ENCODE data around the gene ZNF512.
"Not testable (repeated sequence)": the region's sequence is repeated elsewhere in the genome, so short reads cannot be mapped to it uniquely, and the experiment has no call there.

Gene ZNF512

DNA sequence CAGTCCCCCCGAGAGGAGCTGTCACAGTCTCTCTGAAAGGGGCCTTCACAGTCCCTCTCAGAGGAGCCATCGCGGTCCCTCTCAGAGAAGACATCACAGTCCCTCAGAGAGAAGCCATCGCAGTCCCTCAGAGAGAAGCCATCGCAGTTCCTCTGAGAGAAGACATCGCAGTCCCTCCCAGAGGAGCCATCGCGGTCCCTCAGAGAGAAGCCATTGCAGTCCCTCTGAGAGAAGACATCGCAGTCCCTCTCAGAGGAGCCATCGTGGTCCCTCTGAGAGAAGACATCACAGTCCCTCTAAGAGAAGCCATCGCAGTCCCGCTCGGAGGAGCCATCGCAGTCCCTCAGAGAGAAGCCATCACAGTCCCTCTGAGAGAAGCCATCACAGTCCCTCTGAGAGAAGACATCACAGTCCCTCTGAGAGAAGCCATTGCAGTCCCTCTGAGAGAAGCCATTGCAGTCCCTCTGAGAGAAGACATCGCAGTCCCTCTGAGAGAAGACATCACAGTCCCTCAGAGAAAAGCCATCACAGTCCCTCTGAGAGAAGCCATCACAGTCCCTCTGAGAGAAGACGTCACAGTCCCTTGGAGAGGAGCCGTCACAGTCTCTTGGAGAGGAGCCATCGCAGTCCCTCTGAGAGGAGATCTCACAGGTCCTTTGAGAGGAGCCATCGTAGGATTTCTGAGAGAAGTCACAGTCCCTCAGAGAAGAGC lies 1.3 kb upstream of the ZNF512 start:
- FAIRE-seq = no peak

GRCh38 chr2:27582129-27582694 lies 630 bp upstream of the ZNF512 start:
- DNase-seq (ENCODE audit: insufficient read length, low spot score) (no peak), FAIRE-seq (no peak)

More for the DNA sequence above, 1.3 kb upstream of the ZNF512 start:
- no peak for DNase-seq (ENCODE audit: insufficient read length, low spot score)

- no peak for FAIRE-seq
These were observed 611 bp downstream of the ZNF512 start for GRCh38 chr2:27583390-27583915.

DNA sequence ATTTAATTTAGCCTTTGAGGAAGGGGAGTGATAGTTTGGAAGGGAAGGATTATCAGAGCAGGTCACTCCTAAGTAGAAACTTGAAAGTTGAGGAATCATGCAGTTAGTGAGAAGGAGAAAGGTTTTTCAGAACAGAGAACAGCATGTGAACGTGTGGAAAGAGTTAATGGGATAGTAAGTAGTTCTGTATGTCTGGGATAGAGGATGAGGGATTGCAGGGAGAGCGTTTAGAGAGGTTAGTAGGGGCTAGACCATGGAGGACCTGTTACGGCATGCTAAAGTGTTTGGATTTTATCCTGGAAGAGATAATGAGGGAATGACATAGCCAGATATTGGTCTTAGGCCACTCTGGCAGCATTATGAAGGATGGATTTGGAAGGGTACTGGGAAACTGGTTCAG lies 1.8 kb downstream of the ZNF512 start:
- FAIRE-seq (no peak), DNase-seq (ENCODE audit: insufficient read length, low spot score) (no peak)

More at GRCh38 chr2:27583390-27583915, 611 bp downstream of the ZNF512 start:
- no peak for DNase-seq (ENCODE audit: insufficient read length, low spot score)

DNA sequence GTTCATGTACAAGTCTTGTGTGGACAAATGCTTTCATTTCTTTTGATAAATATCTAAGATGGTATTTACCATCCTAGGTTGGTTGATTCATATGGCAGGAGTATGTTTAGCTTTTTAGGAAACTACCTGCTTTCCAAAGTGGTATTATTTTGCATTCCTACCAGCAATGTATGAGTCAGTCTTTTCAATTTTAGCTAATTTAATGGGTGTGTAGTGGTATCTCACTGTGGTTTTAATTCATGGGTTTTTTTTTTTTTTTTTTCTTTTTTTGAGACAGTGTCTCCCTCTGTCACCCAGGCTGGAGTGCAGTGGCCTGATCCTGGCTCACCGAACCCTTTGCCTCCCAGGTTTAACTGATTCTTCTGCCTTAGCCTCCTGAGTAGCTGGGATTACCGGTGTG lies 4.2 kb downstream of the ZNF512 start:
- FAIRE-seq (no peak), DNase-seq (ENCODE audit: insufficient read length, low spot score) (no peak)

DNA sequence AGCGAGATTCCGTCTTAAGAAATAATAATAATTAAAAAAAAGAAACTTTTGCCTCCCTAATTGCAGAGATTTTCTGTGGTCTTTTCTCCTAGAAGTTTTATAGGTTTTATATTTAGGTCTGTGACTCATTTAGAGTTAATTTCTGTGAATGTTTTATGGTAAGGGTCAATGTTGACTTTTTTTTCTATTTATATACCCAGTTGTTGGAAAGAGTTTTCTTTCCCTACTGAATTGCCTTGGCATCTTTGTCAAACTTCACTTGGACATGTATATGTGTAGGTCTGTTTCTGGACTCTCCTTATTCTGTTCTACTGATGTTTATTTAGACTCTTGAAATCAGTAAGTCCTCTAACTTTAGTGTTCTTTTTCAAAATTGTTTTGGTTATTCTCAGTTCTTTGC lies 5.5 kb downstream of the ZNF512 start:
- no peak for FAIRE-seq
- no peak for DNase-seq (ENCODE audit: insufficient read length, low spot score)

GRCh38 chr2:27591745-27592144 lies 8.9 kb downstream of the ZNF512 start:
- no peak for FAIRE-seq
- no peak for DNase-seq (ENCODE audit: insufficient read length, low spot score)

GRCh38 chr2:27593240-27593639 lies 10.4 kb downstream of the ZNF512 start:
- FAIRE-seq = no peak

GRCh38 chr2:27594020-27594703 lies 11.3 kb downstream of the ZNF512 start:
- DNase-seq (ENCODE audit: insufficient read length, low spot score); FAIRE-seq: not testable (repeated sequence)

More at GRCh38 chr2:27593240-27593639, 10.4 kb downstream of the ZNF512 start:
- DNase-seq (ENCODE audit: insufficient read length, low spot score) = no peak

- FAIRE-seq; DNase-seq (ENCODE audit: insufficient read length, low spot score): not testable (repeated sequence)
These were observed 12.6 kb downstream of the ZNF512 start for GRCh38 chr2:27595412-27595811.

GRCh38 chr2:27596627-27597026 lies 13.8 kb downstream of the ZNF512 start:
- FAIRE-seq (no peak), DNase-seq (ENCODE audit: insufficient read length, low spot score) (no peak)

DNA sequence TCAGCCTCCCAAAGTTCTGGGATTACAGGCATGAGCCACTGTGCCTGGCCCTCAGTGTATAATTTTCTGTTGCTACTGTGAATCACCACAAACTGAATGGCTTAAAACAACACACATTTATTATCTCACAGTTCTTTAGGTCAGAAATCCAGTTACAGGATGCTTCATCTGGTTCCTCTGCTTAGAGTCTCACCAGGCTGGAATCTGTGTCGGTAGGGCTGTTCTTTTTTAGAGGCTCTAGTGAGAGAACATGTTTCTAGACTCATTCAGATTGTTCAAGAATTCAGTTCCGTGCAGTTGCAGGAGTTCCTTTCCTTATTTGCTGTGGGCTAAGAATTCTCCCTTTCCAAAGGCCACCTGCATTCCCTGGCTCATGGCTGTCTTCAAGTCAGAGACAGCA lies 23.8 kb downstream of the ZNF512 start:
- FAIRE-seq (no peak), DNase-seq (ENCODE audit: insufficient read length, low spot score) (no peak)

DNA sequence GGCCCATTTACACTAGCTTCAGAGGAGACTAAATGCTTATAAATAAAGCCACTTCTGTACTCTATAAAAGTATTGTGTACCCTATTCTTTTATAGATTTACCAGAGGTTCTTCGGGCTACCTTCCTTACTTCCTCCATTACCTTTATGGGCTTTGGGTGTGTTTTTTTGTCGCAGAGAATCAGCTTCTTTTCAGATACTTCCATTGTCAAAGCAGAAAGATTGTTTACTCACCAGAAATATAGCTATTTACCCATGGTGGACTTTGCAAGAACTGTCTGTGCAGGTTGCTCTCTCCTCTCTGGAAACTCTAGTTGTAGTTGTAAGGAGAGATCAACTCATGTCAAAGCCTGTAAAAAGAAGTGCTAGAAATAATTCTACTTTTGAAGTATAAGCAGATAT lies 31.1 kb downstream of the ZNF512 start:
- no peak for FAIRE-seq
- DNase-seq (ENCODE audit: insufficient read length, low spot score) = no peak

GRCh38 chr2:27615316-27615715 lies 32.5 kb downstream of the ZNF512 start:
- FAIRE-seq (no peak), DNase-seq (ENCODE audit: insufficient read length, low spot score) (no peak)

DNA sequence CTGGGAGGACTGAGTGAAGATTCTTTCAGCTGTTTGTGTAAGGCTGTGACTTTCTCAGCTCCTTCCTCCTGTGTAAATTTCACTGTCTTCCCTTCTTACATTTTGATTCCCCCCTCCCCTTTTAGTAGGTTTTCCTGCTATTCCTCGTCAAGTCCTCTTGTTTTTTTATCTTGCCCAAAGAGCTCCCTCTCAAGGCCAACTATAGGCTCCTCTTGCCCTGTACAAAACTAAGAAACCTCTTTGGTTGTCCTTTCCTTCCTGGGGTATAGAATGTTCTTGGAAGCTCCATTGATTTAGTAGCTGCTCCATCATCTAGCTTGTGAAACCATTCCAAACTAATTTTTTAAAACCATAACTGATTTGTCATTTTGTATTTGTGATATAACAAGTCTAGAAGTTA lies 38.7 kb downstream of the ZNF512 start:
- DNase-seq (ENCODE audit: insufficient read length, low spot score) = no peak
- no peak for FAIRE-seq

- DNase-seq (ENCODE audit: insufficient read length, low spot score) = peak; percentile 48
- no peak for FAIRE-seq
These were observed 40.1 kb downstream of the ZNF512 start for GRCh38 chr2:27622921-27623384.

GRCh38 chr2:27624943-27625342 lies 42.1 kb downstream of the ZNF512 start:
- DNase-seq (ENCODE audit: insufficient read length, low spot score) (no peak), FAIRE-seq (no peak)

DNA sequence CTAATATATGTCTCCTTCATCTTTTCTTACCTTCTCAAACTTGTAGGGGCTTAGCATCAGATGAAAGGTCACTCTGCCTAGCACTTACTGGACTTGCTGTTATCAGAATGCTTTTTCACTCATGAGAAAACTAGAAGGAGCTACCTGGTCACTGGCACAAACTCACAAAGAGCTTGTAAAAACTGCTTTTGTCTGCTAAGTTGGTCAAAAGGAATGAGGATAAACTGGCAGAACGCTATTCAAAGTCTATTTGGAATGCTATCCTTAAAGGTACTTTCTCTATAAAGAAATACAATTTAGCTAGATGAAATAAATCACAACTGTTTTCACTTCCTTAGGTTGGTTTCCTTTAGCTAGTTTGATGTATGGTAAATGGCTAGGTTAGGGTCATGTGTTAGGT lies 43.5 kb downstream of the ZNF512 start:
- not testable (repeated sequence) for FAIRE-seq; DNase-seq (ENCODE audit: insufficient read length, low spot score)

GRCh38 chr2:27626921-27627320 lies 44.1 kb downstream of the ZNF512 start:
- DNase-seq (ENCODE audit: insufficient read length, low spot score); FAIRE-seq: not testable (repeated sequence)

GRCh38 chr2:27627963-27628766 lies 45.3 kb downstream of the ZNF512 start:
- DNase-seq (ENCODE audit: insufficient read length, low spot score) (peak; percentile 36), FAIRE-seq (no peak)
